ENCODE results near the gene CCDC74A.
"Not testable (repeated sequence)": the region's sequence is repeated elsewhere in the genome, so short reads cannot be mapped to it uniquely, and the experiment has no call there.

CCDC74A gene

DNA sequence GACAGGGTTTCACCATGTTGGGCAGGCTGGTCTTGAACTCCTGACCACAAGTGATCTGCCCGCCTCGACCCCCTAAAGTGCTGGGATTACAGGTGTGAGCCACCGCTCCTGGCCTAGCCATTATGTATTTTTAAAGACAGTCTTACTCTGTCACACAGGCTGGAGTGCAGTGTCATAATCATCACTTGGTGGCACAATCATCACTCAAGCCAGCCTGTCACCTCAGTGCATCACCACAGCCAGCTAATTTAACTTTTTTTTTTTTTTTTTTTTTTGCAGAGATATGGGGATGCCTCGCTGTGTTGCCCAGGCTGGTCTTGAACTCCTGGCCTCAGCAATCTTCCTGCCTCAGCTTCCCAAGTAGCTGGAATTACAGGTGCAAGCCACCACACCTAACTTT, 24.1 kb upstream of the CCDC74A start:
- not testable (repeated sequence) for DNase-seq

DNA sequence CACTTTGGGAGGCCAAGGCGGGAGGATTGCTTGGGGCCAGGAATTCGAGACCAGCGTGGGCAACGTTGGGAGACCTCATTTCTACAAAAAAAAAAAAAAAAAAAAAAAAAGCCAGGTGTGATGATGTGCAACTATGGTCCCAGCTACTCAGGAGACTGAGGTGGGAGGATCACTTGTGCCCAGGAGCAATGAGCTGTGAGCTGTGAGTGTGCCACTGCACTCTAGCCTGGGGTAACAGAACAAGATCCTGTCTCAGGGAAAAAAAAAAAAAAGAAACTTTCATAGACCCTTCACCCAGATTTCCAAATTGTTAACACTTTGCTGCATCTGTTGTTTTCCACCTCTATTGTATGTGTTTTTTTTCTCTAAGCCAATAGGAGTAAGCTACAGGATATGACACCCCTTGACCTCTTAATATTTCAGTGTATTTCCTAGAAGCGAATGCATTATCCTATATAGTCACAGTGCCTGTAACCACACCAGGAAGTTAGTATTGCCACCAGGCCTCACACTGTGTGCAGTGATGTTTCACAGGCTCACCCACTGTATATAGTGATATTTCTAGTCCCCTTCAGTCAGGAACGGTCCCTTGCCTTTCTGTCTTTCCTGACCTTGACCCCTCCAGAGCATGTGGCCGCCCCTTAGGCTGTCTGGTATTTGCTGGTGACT, 23.5 kb upstream of the CCDC74A start:
- DNase-seq, result not testable (repeated sequence)

DNA sequence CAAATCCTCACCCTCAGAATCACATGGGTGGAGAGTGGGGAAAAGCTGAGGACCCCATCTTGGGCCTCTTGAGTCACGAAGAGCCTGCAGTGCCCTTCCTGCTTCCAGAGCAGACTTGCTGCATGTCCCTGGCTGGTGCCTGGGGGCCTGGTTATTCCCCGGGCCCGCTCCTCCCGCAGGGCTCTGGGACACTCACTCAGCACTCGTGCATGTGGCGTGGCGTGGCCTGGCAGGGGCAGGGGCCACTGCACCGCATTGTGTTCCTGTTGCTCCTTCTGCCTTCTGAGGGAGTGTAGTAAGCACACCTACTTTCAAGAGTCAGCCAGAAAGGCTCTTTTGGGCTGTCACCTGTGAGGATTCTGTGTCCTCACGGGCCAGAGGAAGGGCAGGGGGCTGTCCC, 18.1 kb upstream of the CCDC74A start:
- DNase-seq, result no peak

DNA sequence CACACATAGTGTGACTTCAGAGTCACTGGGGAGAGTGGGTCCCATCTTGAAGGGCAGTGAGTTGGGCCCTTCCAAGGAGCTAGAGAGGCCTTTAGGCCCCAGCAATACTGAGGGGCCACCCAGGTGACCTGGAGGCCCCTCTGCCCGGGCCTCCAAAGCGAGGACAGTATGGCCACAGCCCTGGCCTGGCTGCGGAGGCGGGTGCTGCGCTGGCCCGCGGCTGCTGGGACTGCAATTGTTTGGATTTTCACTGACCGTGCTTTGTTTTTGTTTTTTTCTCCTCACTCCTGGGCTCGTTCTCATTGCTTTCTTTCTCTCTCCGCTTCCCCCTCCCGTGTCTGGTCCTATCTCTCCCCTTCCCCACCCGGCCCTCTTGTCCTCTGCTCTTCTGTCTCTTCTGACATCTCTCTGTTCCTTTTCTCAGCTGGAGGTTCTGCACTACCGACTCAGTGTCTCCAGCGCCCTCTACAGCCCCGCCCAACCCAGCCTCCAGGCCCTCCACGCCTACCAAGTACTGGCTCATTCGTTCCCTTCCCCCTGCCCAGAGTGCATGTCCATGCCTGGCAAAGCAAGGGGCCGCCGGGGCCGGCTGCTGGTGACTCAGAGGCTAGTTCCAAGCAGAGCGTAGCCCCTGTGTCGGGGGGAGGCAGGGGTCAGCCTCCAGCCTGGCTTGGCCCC, 16.3 kb upstream of the CCDC74A start:
- DNase-seq, result not testable (repeated sequence)

DNA sequence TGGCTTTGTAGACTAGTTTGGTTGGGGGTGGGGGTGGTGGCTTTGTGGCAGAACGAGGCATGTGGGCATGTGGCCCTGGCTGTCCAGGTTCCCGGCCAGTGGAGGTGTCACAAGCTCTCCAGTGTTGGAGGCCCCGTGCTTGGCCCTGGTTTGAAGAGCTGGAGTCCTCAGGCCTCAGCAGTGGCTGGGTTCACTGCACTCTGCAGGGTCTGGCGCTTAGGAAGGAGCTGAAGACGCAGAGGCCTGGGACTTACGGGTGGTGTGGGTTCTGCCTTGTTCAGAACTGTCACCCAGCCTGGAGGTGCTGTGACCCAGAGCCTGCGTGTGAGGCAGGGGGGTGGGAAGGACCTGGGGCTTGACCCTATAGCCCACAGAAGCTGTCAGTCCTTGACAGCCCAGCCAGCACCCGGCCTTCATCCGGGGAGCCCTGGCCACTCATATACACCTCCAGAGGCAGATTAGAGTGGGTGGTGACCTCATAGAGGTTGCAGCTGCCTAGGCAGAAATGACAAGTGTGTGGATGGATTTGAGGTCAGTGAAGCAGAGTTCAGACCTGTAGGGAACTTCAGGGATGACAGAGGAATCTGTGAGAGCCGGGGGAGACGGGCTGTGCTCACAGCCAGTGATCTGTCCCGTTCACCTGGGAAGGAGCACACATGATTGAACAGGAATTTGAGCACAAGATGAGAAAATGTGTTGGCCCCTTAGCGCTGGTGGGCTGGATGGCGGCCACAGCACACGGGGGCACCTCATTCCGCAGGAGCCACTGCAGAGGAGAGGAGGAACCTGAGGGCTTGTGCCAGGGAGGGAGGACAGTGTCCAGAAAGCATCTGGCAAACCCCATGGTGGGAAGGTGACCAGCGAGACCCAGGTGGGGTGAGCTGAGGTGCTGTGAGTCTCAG, 15.5 kb upstream of the CCDC74A start:
- not testable (repeated sequence) for DNase-seq

DNA sequence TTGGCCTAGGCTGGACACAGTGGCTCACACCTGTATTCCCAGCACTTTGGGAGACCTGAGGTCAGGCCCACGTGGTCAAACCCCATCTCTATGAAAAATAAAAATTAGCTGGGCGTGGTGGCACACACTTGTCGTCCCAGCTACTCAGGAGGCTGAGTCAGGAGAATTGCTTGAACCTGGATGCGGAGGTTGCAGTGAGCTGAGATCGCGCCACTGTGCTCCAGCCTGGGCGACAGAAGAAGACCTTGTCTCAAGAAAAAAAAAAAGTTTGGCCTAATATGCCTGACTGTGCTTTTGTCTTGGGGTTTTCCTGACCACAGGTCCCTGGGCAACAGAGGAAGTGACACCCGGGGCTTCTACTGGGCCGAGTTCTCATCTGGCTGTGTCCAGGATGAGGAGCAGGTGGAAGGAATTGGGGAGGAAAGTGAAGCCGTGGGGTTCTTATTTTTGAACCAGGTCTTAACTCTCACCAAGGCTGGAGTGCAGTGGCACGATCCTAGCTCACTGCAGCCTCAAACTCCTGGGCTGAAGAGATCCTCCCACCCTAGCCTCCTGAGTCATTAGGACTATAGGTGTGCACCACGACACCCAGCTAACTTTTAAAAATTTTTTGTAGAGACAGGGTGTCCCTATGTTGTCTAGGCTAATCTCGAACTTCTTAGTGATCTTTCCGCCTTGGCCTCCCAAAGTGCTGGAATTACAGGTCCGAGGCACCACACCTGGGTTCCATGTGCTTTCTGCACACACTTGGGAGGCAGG, 13.1 kb upstream of the CCDC74A start:
- not testable (repeated sequence) for DNase-seq

DNA sequence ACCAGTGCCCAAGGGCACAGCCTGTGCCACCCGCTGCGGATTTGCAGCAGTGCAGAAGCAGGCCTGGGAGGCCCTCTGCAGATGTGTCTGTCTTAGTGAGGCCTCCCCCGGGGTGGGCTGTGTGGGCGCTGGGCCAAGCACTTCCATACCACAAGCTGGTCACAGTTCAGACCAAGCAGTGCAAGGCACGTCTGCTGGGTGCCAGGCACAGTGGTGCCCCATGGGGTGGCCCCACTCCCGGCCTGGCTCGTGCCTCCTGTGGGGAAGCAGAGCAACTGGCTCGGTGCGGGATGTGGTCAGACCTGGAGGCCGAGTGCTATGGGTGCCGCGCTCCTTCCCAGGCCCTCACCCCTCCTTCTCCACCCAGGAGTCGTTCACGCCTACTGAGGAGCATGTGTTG, 12.5 kb upstream of the CCDC74A start:
- DNase-seq, result not testable (repeated sequence)

DNA sequence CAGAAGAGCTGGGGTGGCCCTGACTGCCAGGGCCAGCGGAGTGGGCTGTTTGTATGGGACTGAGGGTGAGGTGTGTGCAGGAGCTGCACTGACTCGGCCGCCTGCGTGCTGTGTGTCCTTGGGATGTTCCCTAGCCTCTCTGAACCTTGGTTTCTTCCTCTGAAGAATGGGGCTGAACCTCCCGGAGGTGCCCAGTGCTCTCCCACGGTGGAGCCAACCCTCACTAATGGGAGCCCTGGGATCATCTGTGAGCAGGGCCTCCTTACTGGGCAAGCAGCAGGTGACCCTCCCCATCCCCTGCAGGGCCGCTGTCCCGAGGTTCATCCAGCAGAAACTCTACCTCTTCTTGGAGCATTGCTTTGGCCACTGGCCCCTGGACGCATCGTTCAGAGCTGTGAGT, 11.7 kb upstream of the CCDC74A start:
- DNase-seq, result no peak

DNA sequence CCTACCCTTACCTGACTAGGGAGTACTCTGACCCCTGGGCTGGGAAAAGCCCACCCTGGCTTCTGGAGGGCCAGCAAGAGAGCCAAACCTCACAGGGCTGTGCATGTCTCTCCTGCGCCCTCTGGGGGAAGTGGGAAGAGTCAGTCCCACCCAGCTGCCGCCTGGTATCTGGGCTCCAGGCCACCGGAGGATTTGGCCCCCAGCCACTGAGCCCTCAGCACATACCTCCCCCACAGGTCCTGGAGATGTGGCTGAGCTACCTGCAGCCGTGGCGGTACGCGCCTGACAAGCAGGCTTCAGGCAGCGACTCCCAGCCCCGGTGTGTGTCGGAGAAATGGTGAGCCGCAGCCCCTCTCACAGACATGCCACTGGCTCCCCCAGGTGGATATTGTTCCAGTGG, 11.1 kb upstream of the CCDC74A start:
- not testable (repeated sequence) for DNase-seq

DNA sequence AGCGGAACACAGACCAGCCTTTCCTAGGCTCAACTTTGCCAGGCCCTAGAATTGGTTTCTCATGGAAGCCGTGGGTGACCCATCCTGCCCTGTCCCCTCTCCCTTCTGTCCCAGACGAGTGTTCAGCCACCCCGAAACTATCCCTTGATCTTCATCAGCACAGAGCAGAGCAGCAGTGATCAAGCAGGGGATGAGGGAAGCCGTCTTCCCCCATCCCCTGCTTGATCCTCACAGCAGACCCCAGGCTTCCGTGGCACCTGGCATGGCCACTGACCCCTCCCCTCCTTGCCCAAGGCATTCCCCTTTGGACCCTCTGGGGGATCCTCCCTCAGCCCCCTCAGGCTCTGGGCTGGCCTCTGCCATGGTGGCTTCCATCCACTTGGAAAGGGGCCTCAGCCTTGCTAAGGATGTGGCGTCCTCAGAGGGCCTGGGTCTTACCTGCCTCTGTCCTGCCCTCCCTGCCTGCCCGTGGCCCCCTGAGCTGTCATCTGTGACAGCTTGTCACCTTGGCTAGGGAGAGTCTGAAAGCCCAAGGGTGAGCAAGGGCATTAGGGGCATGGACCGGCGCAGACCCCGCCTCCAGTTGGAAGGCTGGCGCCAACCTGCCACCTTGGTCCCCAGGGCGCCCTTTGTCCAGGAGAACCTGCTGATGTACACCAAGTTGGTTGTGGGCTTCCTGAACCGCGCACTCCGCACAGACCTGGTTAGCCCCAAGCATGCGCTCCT, 10.4 kb upstream of the CCDC74A start:
- DNase-seq, result no peak

DNA sequence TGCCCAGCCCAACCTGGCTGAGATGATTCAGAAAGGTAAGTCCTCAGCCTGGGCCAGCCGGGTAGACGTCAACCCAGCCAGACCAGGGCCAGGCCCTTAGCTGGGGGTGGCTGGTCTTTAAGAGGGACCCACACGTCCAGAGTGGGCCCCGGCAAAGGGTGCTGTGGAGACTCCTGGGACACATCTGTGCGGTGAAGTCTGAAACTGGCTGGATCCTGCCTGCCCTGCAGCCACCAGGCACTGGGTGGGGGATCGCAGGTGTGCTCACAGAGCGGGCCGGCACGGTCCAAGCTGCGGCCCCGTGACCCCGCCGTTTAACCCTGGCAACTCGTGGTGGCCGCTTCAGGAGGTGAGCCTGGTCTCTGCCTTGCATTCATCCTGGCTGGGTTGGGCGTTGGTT, 9.8 kb upstream of the CCDC74A start:
- not testable (repeated sequence) for DNase-seq

DNA sequence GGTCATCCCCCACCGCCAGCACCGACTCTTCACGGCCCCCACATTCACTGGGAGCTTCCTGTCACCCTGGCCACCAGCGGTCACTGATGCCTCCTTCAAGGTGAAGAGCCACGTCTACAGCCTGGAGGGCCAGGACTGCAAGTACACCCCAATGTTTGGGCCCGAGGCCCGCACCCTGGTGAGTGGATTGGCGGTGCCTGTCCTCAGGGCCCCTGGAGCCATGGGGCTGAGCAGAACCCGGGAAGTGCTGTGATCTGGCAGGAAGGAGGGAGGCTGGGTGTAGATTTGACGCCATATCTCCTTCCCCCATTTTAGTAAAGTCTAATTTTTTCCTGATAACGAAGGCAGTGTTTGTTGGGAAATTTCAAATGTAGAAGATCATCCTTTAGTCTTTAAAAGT, 9.2 kb upstream of the CCDC74A start:
- not testable (repeated sequence) for DNase-seq

DNA sequence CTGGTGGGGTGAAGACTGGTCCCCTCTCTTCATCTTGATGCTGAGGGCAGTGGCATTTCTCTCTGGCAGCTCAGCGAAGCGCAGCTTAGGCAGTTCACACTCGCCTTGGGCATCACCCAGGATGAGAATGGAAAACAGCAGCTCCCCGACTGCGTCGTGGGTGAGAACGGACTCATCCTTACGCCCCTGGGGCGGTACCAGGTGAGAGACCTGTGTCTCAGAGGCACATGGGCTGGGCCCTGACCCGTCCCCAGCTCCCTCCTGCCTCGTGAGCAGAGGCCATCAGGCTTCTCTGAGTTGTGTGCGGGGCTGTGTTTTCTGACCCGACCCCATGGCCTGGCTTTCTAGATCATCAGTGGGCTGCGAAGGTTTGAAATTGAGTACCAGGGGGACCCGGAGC, 8.2 kb upstream of the CCDC74A start:
- DNase-seq, result no peak

DNA sequence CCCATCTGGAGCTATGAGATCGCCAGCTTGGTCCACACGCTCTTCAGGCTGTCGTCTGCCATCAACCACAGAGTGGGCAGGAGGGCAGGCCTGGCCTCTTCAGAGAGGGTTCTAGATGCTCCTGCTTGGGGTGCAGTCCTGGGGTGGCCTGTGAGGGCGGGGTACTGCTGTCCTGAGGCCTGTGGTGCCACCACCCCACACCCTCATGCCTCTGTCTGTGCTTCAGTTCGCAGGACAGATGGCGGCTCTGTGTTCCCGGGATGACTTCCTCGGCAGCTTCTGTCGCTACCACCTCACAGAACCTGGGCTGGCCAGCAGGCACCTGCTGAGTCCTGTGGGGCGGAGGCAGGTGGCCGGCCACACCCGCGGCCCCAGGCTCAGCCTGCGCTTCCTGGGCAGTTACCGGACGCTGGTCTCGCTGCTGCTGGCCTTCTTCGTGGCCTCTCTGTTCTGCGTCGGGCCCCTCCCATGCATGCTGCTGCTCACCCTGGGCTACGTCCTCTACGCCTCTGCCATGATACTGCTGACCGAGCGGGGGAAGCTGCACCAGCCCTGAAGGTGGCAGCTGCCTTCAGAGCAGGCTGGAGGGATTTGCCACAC, 7.7 kb upstream of the CCDC74A start:
- not testable (repeated sequence) for DNase-seq

DNA sequence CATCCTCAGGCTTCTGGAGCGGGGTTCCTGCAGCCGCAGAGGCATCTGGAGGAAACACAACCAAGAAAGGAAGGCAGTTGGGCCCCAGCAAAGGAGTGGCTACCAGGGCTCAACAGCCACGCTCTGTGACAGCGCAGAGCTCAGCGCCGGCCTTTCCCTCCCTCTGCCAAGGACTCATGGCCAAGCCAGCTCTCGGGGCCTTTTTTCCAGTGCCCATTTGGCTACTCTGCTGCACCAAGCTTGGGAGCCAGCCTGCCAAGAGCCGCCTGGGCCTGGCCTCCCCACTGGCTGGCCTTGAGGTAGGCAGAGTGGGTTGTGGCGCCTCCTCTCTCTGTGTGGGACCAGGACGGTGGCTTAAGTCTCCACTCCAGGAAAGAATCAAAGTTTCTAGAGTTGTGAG, 7.2 kb upstream of the CCDC74A start:
- DNase-seq, result no peak

DNA sequence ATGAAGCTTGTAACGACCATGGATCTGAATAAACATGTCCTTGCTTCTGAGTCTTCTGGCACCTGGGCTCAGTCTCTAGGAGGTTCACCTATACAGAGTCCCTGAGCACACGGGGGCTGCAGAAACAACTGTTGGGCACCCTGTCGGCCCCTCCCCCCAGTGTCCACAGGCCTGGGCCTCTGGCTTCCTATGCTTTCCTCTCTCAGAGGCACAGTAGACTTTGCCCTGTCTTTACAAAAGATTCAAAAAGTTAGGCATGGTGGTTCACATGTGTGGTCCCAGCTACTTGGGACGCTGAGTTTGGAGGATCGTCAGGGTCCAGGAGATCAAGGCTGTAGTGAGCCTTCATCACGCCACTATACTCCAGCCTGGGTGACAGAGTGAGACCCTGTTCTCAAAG, 6.2 kb upstream of the CCDC74A start:
- DNase-seq, result not testable (repeated sequence)

DNA sequence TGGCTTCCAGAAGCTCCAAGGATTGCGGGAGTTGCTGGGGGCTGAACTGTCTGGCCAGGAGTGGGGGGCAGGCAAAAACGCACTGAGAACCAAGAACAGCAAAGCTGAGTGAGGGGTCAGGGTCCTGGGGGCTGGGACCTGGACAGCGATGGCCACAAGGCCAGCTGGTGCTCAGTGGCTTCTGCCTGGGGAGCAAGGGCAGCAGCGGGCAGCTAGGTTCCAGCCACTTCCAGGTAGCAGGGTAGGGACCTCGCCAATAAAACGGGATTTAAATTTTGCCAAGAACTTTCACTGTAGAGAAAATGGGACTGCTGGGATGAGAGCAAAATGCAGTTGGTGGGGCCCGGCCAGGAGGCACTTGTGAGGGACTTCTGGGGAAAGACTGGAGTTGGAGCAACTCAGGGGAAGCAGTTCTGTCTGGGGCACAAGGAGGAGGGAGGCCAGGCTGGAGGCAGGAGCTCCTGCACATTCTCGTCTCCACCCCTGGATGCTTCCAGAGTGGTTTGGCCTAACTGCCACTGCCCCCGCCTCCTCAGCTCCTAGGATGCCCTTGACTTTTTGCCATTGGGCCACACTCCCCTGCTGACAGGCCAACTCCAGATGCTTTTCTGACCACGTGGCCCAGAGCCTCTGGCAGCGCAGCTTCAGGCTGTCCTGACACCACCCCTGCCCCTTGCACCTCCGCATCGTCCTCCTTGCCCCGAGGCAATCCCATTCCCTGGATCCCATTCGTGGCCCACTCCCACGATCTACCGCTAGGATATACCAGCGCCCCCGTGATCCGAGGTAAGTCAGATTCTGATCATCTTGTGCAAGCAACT, 5.5 kb upstream of the CCDC74A start:
- no peak for DNase-seq

DNA sequence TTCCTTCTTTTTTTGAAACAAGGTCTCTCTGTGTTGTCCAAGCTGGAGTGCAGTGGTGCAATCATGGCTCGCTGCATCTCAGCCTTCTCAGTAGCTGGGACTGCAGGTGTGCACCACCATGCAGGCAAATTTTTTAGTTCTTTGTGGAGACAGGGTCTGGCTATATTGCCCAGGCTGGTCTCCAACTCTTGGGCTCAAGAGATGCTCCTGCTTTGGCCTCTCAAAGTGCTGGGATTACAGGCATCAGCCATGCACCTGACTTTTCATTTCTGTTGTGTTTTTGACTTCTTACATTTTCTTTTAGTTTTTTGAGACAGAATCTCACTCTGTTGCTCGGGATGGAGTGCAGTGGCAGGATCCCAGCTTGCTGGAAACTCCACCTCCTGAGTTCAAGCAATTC, 2.4 kb upstream of the CCDC74A start:
- not testable (repeated sequence) for DNase-seq

DNA sequence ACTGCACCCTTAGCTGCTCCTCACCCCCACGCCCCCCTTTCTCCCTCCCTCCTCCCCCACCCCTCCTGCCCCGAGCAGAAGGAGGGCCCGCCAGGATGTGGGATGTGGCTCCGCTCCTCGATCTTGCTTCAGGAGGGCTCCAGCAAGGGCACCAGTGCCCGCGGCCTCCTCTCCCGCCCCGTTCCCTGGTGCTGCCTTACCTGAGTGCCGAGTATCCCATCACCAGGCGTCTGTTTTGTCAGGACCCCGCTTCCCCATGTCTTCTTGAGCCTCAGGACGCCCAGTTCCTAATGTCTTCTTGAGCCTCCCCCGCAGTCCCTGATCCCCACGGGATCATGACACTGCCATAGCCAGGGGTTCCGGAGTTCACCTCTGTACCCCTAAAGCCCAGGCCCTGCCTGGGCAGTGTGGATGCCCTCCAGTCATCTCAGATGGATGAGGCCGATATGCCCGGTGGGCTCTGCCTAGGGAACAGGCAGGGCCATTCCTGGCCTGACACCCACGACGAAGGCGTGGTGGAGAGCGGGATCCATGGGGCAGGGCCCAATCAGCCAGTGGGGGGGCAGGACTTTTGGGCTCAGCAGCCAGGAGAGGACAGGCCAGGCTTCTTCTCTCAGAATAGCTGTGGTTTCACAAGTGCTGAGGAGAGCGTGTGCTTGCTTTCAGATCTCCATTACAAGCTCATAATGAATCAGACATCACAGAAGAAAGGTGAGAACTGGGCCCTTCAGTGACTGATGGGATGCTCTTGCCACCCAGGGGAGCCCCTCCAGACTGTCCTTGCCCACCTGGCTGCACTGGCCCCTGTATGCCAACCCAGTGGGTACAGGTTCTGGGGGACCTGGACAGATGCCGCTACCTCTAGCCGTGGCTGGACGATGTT, 1.5 kb downstream of the CCDC74A start:
- DNase-seq, result not testable (repeated sequence)

Data from bone marrow (tissue), 2 donors.